HL-60 (cell line): Measurements from ENCODE around the gene ZBTB24.

Experiments used
- CTCF ChIP-seq: IDR thresholded peaks from one replicate; pipeline ENCODE4 v1.5.1; 2011; ENCODE audit warnings: low read length, control low read depth, inconsistent platforms; ENCODE audit not compliant: insufficient read depth
- GABPA ChIP-seq: IDR thresholded peaks from 2 replicates; pipeline ENCODE4 v1.6.1; 2012; ENCODE audit warnings: low read depth
- POLR2AphosphoS5 ChIP-seq: IDR thresholded peaks from 2 replicates; pipeline ENCODE4 v1.6.1; 2012; ENCODE audit warnings: low read depth
- REST ChIP-seq: IDR thresholded peaks from 2 replicates; pipeline ENCODE4 v1.6.1; 2012; ENCODE audit warnings: low read depth; ENCODE audit not compliant: insufficient replicate concordance
- SPI1 ChIP-seq: IDR thresholded peaks from 2 replicates; pipeline ENCODE4 v1.6.1; 2012; ENCODE audit warnings: low read depth, mild to moderate bottlenecking, borderline replicate concordance

- TF ChIP-seq CTCF (no peak), POLR2AphosphoS5 (no peak), SPI1 (no peak), REST (no peak), GABPA (no peak)
Measured at GRCh38 chr6:109506314-109506713, 23.3 kb upstream of the ZBTB24 start.
